CD4-positive, alpha-beta memory T cell (primary cell): ENCODE results near the gene AHI1. TPM values are rescaled to one million over a fixed set of nuclear protein-coding genes. Genes with fewer than 3 reads are reported as not detected.
A peak's percentile ranks its signal among the peaks of the same experiment; 100 is the strongest.

Experiments
- CTCF ChIA-PET: fragments of 350-600 bp; sonication (Branson Sonifier 250); formaldehyde crosslinking; loops from one replicate; lab custom pipeline; 2021; ENCODE audit warnings: inconsistent platforms; ENCODE audit not compliant: partially characterized antibody; lab: Charles Lee
- POLR2A ChIA-PET: fragments of 350-600 bp; sonication (Branson Sonifier 250); formaldehyde crosslinking; loops from one replicate; lab custom pipeline; 2021; ENCODE audit not compliant: partially characterized antibody; lab: Charles Lee
- DNase-seq, 5 donors: peaks; one replicate each; pipeline versions ENCODE4 v3.0.0 to v3.0.0-alpha.2; 2020 to 2022; ENCODE audit warnings: mixed read lengths in 1 of 5
- H3K27ac ChIP-seq: one replicate; pipeline ENCODE4 v1.7.0; 2013; ENCODE audit warnings: low read depth, low read length
- H3K27me3 ChIP-seq: 2 replicates; pipeline ENCODE4 v1.7.0; 2013; ENCODE audit warnings: mild to moderate bottlenecking, low read length, moderate library complexity; ENCODE audit not compliant: insufficient read depth
- H3K36me3 ChIP-seq: 2 replicates; pipeline ENCODE4 v1.7.0; 2013; ENCODE audit warnings: mild to moderate bottlenecking, low read length, moderate library complexity; ENCODE audit not compliant: insufficient read depth
- H3K4me1 ChIP-seq: 2 replicates; pipeline ENCODE4 v1.7.0; 2013; ENCODE audit warnings: mild to moderate bottlenecking, low read length, moderate library complexity; ENCODE audit not compliant: insufficient read depth
- H3K4me3 ChIP-seq, 2 donors: one replicate each; pipeline ENCODE4 v1.7.0; 2013; ENCODE audit warnings: low read length in 2 of 2, mild to moderate bottlenecking in 1 of 2
- H3K9me3 ChIP-seq, 2 donors: one replicate each; pipeline ENCODE4 v1.7.0; 2013; ENCODE audit warnings: low read length in 2 of 2, control low read depth in 1 of 2; ENCODE audit not compliant: control insufficient read depth in 1 of 2
- H3K27ac Mint-ChIP-seq, 7 donors: one replicate each; pipeline ENCODE4 v1.8.0; 2020 to 2021; ENCODE audit warnings: mixed read lengths in 7 of 7, mild to moderate bottlenecking in 6 of 7, inconsistent platforms in 3 of 7, moderate library complexity in 3 of 7
- H3K27me3 Mint-ChIP-seq, 2 donors: one replicate each; pipeline ENCODE4 v1.8.0; 2020 to 2021; ENCODE audit warnings: mixed read lengths in 2 of 2
- H3K36me3 Mint-ChIP-seq, 2 donors: one replicate each; pipeline ENCODE4 v1.8.0; 2020 to 2021; ENCODE audit warnings: mixed read lengths in 2 of 2, inconsistent platforms in 1 of 2, mild to moderate bottlenecking in 1 of 2
- H3K4me1 Mint-ChIP-seq, 4 donors: one replicate each; pipeline ENCODE4 v1.8.0; 2020 to 2021; ENCODE audit warnings: mixed read lengths in 4 of 4, mild to moderate bottlenecking in 1 of 4
- H3K4me3 Mint-ChIP-seq, 8 donors: one replicate each; pipeline ENCODE4 v1.8.0; 2020 to 2021; ENCODE audit warnings: mixed read lengths in 8 of 8, mild to moderate bottlenecking in 7 of 8, moderate library complexity in 6 of 8, inconsistent platforms in 3 of 8
- H3K9me3 Mint-ChIP-seq, 8 donors: one replicate each; pipeline ENCODE4 v1.8.0; 2020 to 2021; ENCODE audit warnings: mixed read lengths in 8 of 8, mild to moderate bottlenecking in 5 of 8, inconsistent platforms in 3 of 8, moderate library complexity in 1 of 8
- intact Hi-C: fragments of 100-400 bp; cut with micrococcal nuclease; formaldehyde crosslinking; loops from one replicate; pipeline ENCODE4 v1.15.1; 2023
- polyA plus RNA-seq, 2 donors: library from polyadenylated mRNA; unstranded; fragments of 300-500 nt; fragmentation: Illumina TruSeq; gene quantifications; one replicate each; pipeline ENCODE4 v1.2.3, GENCODE V29; 2021
- total RNA-seq, 2 experiments: library from RNA; stranded (reverse); gene quantifications; one replicate each; pipeline ENCODE4 v1.2.3, GENCODE V29; 2021

Gene AHI1
- total and polyA plus RNA-seq, 4 experiments from 2014 or later: 0.59 to 12.8 (median 9.2) TPM

DNA sequence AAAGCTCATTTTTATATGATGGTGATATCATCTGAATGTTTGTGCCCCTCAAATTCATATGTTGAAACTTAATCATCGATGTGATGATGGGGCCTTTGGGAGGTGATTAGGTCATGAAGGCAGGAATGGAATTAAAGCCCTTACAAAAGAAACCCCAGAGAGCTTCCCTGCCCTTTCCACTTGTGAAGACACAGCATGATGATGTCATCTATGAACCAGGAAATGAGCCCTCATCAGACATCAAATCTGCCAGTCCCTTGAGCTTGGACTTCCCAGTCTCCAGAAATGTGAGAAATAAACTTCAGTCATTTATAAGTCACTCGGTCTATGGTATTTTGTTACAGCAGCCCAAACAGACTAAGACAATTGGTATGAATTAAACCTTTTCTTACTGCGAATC lies 163.4 kb downstream of the AHI1 start:
- H3K27ac Mint-ChIP-seq: no peak overlapping the region
- no peaks in the 10 kb centered on the region for H3K4me1 Mint-ChIP-seq
- H3K36me3 Mint-ChIP-seq: peaks cover 0 to 14% of the 10 kb centered on the region in 2 donors
- no peaks in the 10 kb centered on the region for H3K4me1 ChIP-seq
- no peak overlapping the region for H3K4me3 Mint-ChIP-seq
- H3K27me3 Mint-ChIP-seq: no peaks in the 10 kb centered on the region
- no peak overlapping the region for H3K4me3 ChIP-seq
- DNase-seq: no peak
- intact Hi-C loops: no loop called here
- CTCF ChIA-PET: interaction anchor here (0.6 kb wide), 1 partner anchor 1206 kb away, joined by 3 read pairs; no protein-coding TSS in a partner anchor
- no peaks in the 10 kb centered on the region for H3K9me3 Mint-ChIP-seq
- H3K36me3 ChIP-seq: no peaks in the 10 kb centered on the region
- no peak overlapping the region for H3K27ac ChIP-seq
- H3K27me3 ChIP-seq: no peaks in the 10 kb centered on the region
- POLR2A ChIA-PET: no interaction called here
- H3K9me3 ChIP-seq: no peaks in the 10 kb centered on the region

DNA sequence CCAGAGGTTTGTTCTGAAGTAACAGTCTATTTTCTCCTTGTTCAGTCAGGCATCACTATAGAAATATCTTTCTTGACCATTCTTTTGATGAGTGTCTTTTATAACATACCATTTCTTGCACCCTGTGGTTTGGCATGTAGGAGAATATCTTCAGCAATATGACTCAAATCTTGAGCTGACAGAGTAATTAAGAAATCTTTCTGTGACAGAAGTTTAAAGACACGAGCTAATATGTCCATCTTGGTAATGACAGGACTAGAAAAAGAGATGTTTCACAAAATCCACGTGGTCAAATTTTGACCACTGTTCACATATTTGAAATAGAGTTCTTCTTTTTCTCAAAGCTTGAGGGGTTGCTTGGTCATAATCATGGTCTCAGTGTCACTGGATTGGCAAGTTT lies 166.5 kb downstream of the AHI1 start:
- DNase-seq: no peak
- Mint-ChIP-seq H3K27ac (no peak overlapping the region), H3K9me3 (no peaks in the 10 kb centered on the region), H3K4me3 (no peak overlapping the region), H3K27me3 (no peaks in the 10 kb centered on the region), H3K4me1 (no peaks in the 10 kb centered on the region), H3K36me3 (peaks cover 0 to 20% of the 10 kb centered on the region in 2 donors)
- Histone ChIP-seq H3K4me3 (no peak overlapping the region), H3K27me3 (no peaks in the 10 kb centered on the region), H3K27ac (no peak overlapping the region), H3K9me3 (no peaks in the 10 kb centered on the region), H3K4me1 (no peaks in the 10 kb centered on the region), H3K36me3 (no peaks in the 10 kb centered on the region)
- ChIA-PET POLR2A (no interaction called here), CTCF (no interaction called here)
- intact Hi-C loops: no loop called here

DNA sequence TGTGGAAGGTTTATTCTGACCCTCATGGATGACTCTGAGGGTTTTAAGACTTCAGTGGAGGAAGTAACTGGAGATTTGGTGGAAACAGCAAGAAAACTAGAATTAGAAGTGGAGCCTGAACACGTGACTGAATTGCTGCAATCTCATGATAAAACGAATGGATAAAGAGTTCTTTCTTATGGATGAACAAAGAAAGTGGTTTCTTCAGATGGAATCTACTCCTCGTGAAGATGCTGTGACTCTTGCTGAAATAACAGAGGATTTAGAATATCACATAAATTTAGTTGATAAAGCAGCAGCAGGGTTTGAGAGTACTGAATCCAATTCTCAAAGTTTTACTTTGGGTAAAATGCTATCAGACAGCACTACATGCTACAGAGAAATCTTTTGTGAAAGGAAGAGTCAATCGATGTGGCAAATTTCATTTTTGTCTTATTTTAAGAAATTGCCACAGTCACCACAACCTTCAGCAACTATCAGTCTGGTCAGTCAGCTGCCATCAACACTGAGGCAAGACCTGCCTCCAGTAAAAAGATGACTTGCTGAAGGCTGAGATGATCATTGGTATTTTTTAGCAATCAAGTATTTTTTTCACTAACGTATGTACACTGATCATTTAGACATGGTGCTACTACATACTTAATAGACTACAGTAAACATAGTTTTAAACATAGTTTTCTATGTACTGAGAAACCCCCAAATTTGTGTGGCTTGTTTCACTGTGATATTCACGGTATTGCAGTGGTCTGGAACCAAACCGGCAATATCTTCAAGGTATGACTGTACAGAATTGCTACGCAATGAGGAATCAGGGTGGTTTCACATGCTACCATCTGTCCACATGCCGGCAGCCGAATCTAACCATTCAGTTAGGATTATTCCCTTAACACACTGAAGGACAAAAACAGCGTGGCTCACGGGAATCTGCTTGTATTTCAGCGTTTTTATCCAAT lies 167.4 kb downstream of the AHI1 start:
- intact Hi-C loops: no loop called here
- DNase-seq: no peak
- H3K9me3 Mint-ChIP-seq: no peaks in the 10 kb centered on the region
- no peak overlapping the region for H3K27ac ChIP-seq
- POLR2A ChIA-PET: no interaction called here
- peaks cover 0 to 20% of the 10 kb centered on the region in 2 donors for H3K36me3 Mint-ChIP-seq
- no peaks in the 10 kb centered on the region for H3K27me3 Mint-ChIP-seq
- no peaks in the 10 kb centered on the region for H3K4me1 ChIP-seq
- no peak overlapping the region for H3K4me3 Mint-ChIP-seq
- H3K4me1 Mint-ChIP-seq: no peaks in the 10 kb centered on the region
- H3K27me3 ChIP-seq: no peaks in the 10 kb centered on the region
- H3K36me3 ChIP-seq: no peaks in the 10 kb centered on the region
- H3K27ac Mint-ChIP-seq: no peak overlapping the region
- no peaks in the 10 kb centered on the region for H3K9me3 ChIP-seq
- CTCF ChIA-PET: no interaction called here
- H3K4me3 ChIP-seq: no peak overlapping the region

DNA sequence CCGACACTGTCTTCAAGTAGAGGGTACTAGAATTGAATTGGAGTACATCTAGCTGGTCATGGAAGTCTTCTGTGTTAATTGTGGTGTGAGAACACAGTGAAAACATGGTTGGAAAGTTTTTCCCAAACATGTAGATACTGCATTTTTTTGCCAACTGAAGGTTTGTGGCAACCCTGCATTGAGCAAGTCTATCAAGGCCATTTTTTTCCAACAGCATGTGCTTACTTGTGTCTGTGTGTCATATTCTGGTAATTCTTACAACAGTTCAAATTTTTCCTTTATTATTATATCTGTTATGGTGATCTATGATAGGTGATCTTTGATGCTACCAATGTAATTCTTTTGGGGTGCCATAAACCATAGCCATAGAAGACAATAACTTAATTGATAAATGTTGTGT lies 169.4 kb downstream of the AHI1 start:
- no peak for DNase-seq
- no peaks in the 10 kb centered on the region for H3K9me3 Mint-ChIP-seq
- no peaks in the 10 kb centered on the region for H3K4me1 Mint-ChIP-seq
- Histone ChIP-seq H3K36me3 (no peaks in the 10 kb centered on the region), H3K27me3 (no peaks in the 10 kb centered on the region), H3K9me3 (no peaks in the 10 kb centered on the region), H3K27ac (no peak overlapping the region), H3K4me3 (no peak overlapping the region), H3K4me1 (no peaks in the 10 kb centered on the region)
- H3K27ac Mint-ChIP-seq: peak overlapping the region in 1 of 7 donors; percentile 5
- no peaks in the 10 kb centered on the region for H3K27me3 Mint-ChIP-seq
- POLR2A ChIA-PET: no interaction called here
- CTCF ChIA-PET: no interaction called here
- H3K36me3 Mint-ChIP-seq: peaks cover 0 to 20% of the 10 kb centered on the region in 2 donors
- intact Hi-C loops: no loop called here
- H3K4me3 Mint-ChIP-seq: no peak overlapping the region

DNA sequence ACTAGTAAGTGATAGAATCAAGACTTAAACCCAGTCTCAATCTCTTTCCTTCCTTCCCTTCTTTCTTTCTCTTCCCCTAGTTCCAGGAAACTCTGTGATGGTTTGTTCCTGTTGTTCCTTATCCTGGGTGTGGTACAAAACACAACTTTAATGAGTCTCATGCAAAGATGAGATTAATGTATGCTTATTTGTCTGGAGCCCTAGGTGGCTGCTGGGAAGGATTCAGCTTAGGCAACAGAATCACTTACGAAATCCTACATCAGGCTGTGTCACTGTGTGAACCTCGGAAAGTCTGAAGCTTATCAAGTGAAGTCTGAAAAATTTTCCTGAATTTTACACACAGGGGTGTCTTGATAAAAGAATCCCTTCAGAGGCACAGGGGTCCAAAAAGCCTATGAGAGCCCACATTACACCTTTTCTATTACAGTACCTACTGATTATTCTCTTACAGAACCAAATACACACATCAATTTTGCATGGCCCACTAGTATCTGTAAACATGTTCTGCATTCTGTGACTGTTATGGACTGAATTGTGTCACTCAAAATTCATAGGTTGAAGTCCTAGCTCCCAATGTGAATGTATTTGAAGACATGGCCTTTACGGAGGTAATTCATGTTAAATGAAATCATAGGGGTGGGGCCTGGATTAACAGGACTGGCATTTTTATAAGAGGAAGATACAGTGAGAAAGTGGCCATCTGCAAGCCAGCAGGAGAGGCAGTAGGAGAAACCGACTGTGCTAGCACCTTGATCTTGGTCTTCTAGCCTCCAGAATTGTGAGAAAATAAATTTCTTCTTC lies 171.7 kb downstream of the AHI1 start:
- no peak overlapping the region for H3K4me3 ChIP-seq
- H3K4me1 ChIP-seq: no peaks in the 10 kb centered on the region
- Mint-ChIP-seq H3K36me3 (peaks cover 0 to 18% of the 10 kb centered on the region in 2 donors), H3K9me3 (no peaks in the 10 kb centered on the region), H3K27ac (no peak overlapping the region), H3K27me3 (no peaks in the 10 kb centered on the region), H3K4me3 (no peak overlapping the region), H3K4me1 (no peaks in the 10 kb centered on the region)
- CTCF ChIA-PET: no interaction called here
- no peak for DNase-seq
- no peaks in the 10 kb centered on the region for H3K36me3 ChIP-seq
- H3K27ac ChIP-seq: no peak overlapping the region
- intact Hi-C loops: no loop called here
- POLR2A ChIA-PET: no interaction called here
- H3K9me3 ChIP-seq: no peaks in the 10 kb centered on the region
- no peaks in the 10 kb centered on the region for H3K27me3 ChIP-seq

DNA sequence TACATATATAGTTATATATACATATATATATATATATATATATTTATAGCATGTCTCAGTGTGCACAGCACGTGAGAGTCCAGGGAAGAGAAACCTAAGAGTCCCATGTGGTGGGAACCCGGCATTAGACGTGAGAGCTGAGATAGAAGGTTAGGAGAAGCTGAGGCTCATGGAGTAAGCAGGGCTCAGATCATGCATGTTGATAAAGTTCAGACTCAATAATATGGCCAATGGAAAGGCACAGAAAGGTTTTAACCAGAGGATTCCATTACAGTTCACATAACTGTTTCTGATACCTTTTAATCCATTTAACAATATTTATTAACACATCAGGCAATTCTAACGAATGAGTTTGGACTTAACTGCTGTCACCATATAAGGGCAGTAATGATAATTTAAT lies 173.0 kb downstream of the AHI1 start:
- Mint-ChIP-seq H3K27me3 (no peaks in the 10 kb centered on the region), H3K27ac (no peak overlapping the region), H3K9me3 (no peaks in the 10 kb centered on the region), H3K4me3 (no peak overlapping the region), H3K36me3 (peaks cover 0 to 15% of the 10 kb centered on the region in 2 donors), H3K4me1 (no peaks in the 10 kb centered on the region)
- no peaks in the 10 kb centered on the region for H3K9me3 ChIP-seq
- H3K27me3 ChIP-seq: no peaks in the 10 kb centered on the region
- H3K36me3 ChIP-seq: no peaks in the 10 kb centered on the region
- no peaks in the 10 kb centered on the region for H3K4me1 ChIP-seq
- intact Hi-C loops: no loop called here
- CTCF ChIA-PET: no interaction called here
- no peak for DNase-seq
- POLR2A ChIA-PET: no interaction called here
- H3K4me3 ChIP-seq: no peak overlapping the region
- no peak overlapping the region for H3K27ac ChIP-seq

DNA sequence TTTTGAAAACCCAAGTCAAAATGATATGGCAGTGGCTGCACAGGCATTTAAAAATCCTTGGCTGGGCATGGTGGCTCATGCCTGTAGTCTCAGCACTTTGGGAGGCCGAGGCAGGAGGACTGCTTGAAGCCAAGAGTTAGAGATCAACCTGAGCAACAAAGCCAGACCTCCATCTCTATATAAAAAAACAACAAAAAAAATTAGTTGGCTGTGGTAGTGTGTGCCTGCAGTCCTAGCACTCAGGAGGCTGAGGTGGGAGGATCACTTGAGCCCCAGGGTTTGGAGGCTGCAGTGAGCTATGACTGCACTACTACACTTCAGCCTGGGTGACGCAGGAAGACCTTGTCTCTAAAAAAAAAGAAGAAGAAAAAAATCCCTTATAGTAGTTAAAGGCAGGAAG lies 173.6 kb downstream of the AHI1 start:
- Histone ChIP-seq H3K9me3 (no peaks in the 10 kb centered on the region), H3K36me3 (no peaks in the 10 kb centered on the region), H3K4me1 (no peaks in the 10 kb centered on the region), H3K4me3 (no peak overlapping the region), H3K27ac (no peak overlapping the region), H3K27me3 (no peaks in the 10 kb centered on the region)
- Mint-ChIP-seq H3K27ac (no peak overlapping the region), H3K4me3 (no peak overlapping the region), H3K4me1 (no peaks in the 10 kb centered on the region), H3K36me3 (peaks cover 0 to 11% of the 10 kb centered on the region in 2 donors), H3K27me3 (no peaks in the 10 kb centered on the region), H3K9me3 (no peaks in the 10 kb centered on the region)
- ChIA-PET CTCF (no interaction called here), POLR2A (no interaction called here)
- intact Hi-C loops: no loop called here
- no peak for DNase-seq
